Measurements from ENCODE around the gene SH3BP5.

DNA sequence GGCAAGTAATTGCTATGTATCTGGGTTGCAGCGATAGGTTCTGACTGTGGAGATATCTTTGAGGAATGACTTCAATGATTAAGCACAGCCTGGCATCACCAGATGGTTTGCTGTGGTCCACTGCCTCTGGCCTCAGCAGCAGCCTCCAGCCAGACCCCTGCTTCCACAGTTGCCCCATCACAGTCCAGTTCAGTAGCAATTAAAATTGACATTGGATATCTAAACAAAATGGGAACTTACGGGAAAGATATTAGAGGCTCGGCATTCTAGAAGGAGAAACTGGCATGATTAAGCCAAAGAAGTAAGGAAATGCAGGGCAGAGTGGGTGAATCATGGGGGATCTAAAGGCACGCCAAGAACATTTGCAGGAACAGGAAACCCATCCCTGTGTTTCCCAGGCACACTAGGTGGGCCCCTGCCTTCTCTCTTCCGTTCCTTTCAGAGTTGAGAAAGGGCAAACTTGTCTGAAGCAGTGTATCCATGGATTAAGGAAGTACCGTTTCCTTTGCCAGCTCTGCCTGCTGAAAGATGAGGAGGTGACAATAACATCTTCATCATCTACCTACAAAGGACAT, 36.3 kb upstream of the SH3BP5 start:
- TF ChIP-seq, protein P1, sequence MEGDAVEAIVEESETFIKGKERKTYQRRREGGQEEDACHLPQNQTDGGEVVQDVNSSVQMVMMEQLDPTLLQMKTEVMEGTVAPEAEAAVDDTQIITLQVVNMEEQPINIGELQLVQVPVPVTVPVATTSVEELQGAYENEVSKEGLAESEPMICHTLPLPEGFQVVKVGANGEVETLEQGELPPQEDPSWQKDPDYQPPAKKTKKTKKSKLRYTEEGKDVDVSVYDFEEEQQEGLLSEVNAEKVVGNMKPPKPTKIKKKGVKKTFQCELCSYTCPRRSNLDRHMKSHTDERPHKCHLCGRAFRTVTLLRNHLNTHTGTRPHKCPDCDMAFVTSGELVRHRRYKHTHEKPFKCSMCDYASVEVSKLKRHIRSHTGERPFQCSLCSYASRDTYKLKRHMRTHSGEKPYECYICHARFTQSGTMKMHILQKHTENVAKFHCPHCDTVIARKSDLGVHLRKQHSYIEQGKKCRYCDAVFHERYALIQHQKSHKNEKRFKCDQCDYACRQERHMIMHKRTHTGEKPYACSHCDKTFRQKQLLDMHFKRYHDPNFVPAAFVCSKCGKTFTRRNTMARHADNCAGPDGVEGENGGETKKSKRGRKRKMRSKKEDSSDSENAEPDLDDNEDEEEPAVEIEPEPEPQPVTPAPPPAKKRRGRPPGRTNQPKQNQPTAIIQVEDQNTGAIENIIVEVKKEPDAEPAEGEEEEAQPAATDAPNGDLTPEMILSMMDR (IDR thresholded peaks at IDR 0.05; ENCODE audit: low read length), result no peak
- TF ChIP-seq EZH2 (optimal IDR thresholded peaks at IDR 0.05; ENCODE audit: low read depth, low read length), result no peak
- TF ChIP-seq EZH2phosphoT487 (IDR thresholded peaks at IDR 0.05; ENCODE audit: low read length), result no peak
